ENCODE measurements around the gene PDLIM1.

DNA sequence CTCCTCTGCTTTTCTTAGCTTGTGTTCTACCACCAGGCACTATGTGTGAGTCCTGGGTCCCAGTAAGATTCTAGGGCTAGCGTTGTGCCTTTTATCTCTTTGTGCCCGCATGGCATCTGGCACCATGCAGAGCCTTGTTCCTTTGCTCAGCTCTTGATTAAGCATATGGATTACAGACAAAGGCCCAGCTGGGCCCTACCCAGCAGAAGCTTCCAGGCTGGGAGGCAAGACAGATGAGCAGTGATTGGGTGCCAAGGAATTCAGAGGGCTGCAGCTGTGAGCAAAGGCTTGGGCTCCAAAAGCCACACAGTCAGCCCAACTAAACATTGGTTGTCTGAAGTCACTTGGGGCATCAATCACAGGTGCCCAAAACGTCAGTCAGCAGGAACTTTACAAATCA lies 94.8 kb downstream of the PDLIM1 start:
- no peak for TF ChIP-seq EP300 (IDR thresholded peaks at IDR 0.05)
- TF ChIP-seq, protein P1, sequence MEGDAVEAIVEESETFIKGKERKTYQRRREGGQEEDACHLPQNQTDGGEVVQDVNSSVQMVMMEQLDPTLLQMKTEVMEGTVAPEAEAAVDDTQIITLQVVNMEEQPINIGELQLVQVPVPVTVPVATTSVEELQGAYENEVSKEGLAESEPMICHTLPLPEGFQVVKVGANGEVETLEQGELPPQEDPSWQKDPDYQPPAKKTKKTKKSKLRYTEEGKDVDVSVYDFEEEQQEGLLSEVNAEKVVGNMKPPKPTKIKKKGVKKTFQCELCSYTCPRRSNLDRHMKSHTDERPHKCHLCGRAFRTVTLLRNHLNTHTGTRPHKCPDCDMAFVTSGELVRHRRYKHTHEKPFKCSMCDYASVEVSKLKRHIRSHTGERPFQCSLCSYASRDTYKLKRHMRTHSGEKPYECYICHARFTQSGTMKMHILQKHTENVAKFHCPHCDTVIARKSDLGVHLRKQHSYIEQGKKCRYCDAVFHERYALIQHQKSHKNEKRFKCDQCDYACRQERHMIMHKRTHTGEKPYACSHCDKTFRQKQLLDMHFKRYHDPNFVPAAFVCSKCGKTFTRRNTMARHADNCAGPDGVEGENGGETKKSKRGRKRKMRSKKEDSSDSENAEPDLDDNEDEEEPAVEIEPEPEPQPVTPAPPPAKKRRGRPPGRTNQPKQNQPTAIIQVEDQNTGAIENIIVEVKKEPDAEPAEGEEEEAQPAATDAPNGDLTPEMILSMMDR (IDR thresholded peaks at IDR 0.05), result no peak
- TF ChIP-seq POLR2A (IDR thresholded peaks at IDR 0.05), result no peak

All from tibial nerve (tissue), 4 donors.